AG04450 (cell line): Measurements from ENCODE around the gene SYT8. TPM values are rescaled to one million over a fixed set of nuclear protein-coding genes. Genes with fewer than 3 reads are reported as not detected.

Source experiments
- CTCF ChIA-PET: fragments of 300-600, 350-600 bp; formaldehyde crosslinking; extraction: SDS; loops from one replicate; lab custom pipeline; 2022; ENCODE audit warnings: antibody characterized with exemption, inconsistent platforms; lab: Charles Lee
- POLR2A ChIA-PET: fragments of 350-600 bp; formaldehyde crosslinking; extraction: SDS; loops from one replicate; lab custom pipeline; 2021; ENCODE audit warnings: antibody characterized with exemption, inconsistent platforms; lab: Yijun Ruan, JAX
- DNase-seq: peaks from one replicate; pipeline ENCODE4 v3.0.0-alpha.2; 2011; ENCODE audit warnings: low read depth, low spot score
- H3K27ac ChIP-seq: one replicate; pipeline ENCODE4 v1.5.1; 2012; ENCODE audit warnings: low read depth, low read length, control low read depth
- H3K27me3 ChIP-seq: one replicate; pipeline ENCODE4 v1.6.0; 2012; ENCODE audit warnings: low read length; ENCODE audit not compliant: control insufficient read depth, insufficient read depth
- H3K4me3 ChIP-seq: 2 replicates; pipeline ENCODE4 v1.5.1; 2011; ENCODE audit warnings: mild to moderate bottlenecking, low read depth, low read length, control low read depth
- H3K9me3 ChIP-seq: 2 replicates; pipeline ENCODE4 v1.5.1; 2012; ENCODE audit warnings: low read length; ENCODE audit not compliant: control insufficient read depth, insufficient read depth
- CTCF ChIP-seq: IDR thresholded peaks from 2 replicates; pipeline ENCODE4 v1.5.1; 2011; ENCODE audit warnings: low read depth, low read length, control low read depth, inconsistent platforms
- polyA plus RNA-seq: library from polyadenylated mRNA; depleted of rRNA; stranded (reverse); fragments of >200 nt; gene quantifications from 2 replicates; pipeline ENCODE4 v1.2.3, GENCODE V29; 2011

SYT8 gene
- polyA plus RNA-seq, 1 experiment, result not detected

DNA sequence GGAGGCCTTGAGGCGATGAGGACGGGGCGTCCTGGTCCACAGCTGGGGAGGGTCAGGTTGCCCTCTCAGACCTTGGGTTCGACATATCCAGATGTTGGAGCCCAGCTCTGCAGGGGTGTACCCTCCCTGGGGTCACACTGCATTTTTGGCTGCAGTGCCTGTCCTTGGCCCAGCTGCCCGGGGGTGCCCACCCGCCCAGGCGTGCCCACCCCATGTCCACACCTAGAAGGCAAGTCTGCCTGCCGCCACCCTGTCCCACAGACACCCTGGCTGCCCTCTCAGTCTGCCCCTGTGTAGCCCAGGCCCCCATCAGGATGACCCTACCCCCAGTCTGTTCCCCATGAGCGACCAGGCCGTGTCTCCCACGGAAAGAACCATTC lies 21.1 kb downstream of the SYT8 start:
- POLR2A ChIA-PET, result no interaction called here
- CTCF ChIA-PET, result interaction anchor here (1.0 to 1.4 kb wide), 2 partner anchors 26 to 162 kb away, joined by 3 to 4 read pairs; no protein-coding TSS in a partner anchor
- no peak overlapping the region for H3K4me3 ChIP-seq
- no peak overlapping the region for H3K27ac ChIP-seq
- peaks cover 1% of the 10 kb centered on the region for H3K27me3 ChIP-seq
- TF ChIP-seq CTCF, result no peak
- DNase-seq, result no peak
- no peaks in the 10 kb centered on the region; the same call in 1 of the 2 replicates for H3K9me3 ChIP-seq

GRCh38 chr11:1856306-1857005 lies 21.7 kb downstream of the SYT8 start:
- Histone ChIP-seq H3K9me3 (no peaks in the 10 kb centered on the region; the same call in 1 of the 2 replicates), H3K27me3 (no peaks in the 10 kb centered on the region), H3K27ac (no peak overlapping the region), H3K4me3 (no peak overlapping the region)
- POLR2A ChIA-PET, result no interaction called here
- no peak for DNase-seq
- CTCF ChIA-PET, result interaction anchor here (1.0 to 1.4 kb wide), 2 partner anchors 26 to 163 kb away, joined by 3 to 4 read pairs; no protein-coding TSS in a partner anchor
- no peak for TF ChIP-seq CTCF

DNA sequence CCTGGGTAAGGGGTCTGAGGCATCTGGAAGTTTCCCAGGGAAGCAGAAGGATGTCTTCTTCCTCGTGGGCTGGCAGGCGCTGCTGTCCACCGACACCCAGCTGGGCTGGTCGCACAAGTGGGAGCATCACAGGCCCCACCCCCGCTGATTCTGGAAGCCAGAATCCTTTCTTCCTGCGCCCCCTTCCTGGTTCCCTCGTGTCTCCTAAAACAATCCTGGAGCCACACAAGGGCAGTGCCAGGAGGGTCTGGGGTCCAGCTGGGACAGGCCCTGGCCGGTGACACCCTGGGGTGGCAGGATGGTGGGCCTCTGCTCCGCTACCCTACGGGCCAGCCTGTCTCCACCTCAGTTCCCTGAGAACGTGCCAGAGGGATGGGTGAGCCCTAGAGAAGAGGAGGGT lies 22.3 kb downstream of the SYT8 start:
- Histone ChIP-seq H3K27me3 (no peaks in the 10 kb centered on the region), H3K27ac (no peak overlapping the region), H3K4me3 (no peak overlapping the region), H3K9me3 (no peaks in the 10 kb centered on the region; the same call in 1 of the 2 replicates)
- ChIA-PET POLR2A (no interaction called here), CTCF (interaction anchor here (1.1 kb wide), 1 partner anchor 205 kb away, joined by 3 read pairs; no protein-coding TSS in a partner anchor)
- no peak for DNase-seq
- TF ChIP-seq CTCF, result no peak

DNA sequence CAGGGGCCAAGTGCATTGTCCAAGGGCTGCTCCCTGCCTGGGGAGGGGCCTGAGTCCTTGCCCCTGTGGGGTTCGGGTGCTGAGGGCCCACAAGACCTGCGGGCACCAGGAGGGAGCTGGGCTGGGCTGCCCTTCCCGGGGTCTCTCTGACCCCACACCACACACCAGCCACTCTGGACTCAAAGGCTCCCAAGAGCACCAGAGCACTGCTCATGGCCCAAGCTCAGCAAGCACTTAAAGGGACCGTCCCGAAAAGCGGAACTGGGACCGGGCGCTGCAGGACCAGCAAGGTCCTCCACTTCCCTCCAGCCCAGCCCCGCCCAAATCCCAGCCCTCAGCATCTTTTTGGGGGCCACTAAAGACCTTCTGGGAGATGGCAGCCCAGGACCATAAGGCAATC lies 23.4 kb downstream of the SYT8 start:
- Histone ChIP-seq H3K4me3 (no peak overlapping the region), H3K27ac (no peak overlapping the region), H3K27me3 (no peaks in the 10 kb centered on the region), H3K9me3 (no peaks in the 10 kb centered on the region; the same call in 1 of the 2 replicates)
- CTCF ChIA-PET, result interaction anchor here (1.1 kb wide), 1 partner anchor 206 kb away, joined by 3 read pairs; no protein-coding TSS in a partner anchor
- no peak for TF ChIP-seq CTCF
- DNase-seq, result no peak
- POLR2A ChIA-PET, result no interaction called here

- ChIA-PET CTCF (interaction anchor here (0.6 kb wide), 1 partner anchor 206 kb away, joined by 3 read pairs; no protein-coding TSS in a partner anchor), POLR2A (interaction anchor here (0.6 kb wide), 1 partner anchor 10 kb away, joined by 5 read pairs; no protein-coding TSS in a partner anchor)
- Histone ChIP-seq H3K9me3 (no peaks in the 10 kb centered on the region; the same call in 1 of the 2 replicates), H3K4me3 (no peak overlapping the region), H3K27ac (no peak overlapping the region), H3K27me3 (no peaks in the 10 kb centered on the region)
- no peak for TF ChIP-seq CTCF
- no peak for DNase-seq
Measured at GRCh38 chr11:1858576-1858975, 23.8 kb downstream of the SYT8 start.
